ENCODE measurements around the gene METTL2B. TPM values are rescaled to one million over a fixed set of nuclear protein-coding genes. Genes with fewer than 3 reads are reported as not detected.
"Not testable (repeated sequence)": the region's sequence is repeated elsewhere in the genome, so short reads cannot be mapped to it uniquely, and the experiment has no call there.

METTL2B gene
- total RNA-seq, 2 experiments from 2014 or later, result 24.7 to 27.3 TPM

- CTCF ChIA-PET, H3K4me1 Mint-ChIP-seq, DNase-seq: not testable (repeated sequence)
These were observed 38.7 kb downstream of the METTL2B start for GRCh38 chr7:128515232-128515631.

GRCh38 chr7:128517023-128517422 lies 40.5 kb downstream of the METTL2B start:
- CTCF ChIA-PET, result interaction anchor here (0.6 kb wide), 1 partner anchor 419 kb away, joined by 3 read pairs; no protein-coding TSS in a partner anchor
- H3K4me3 Mint-ChIP-seq; POLR2A ChIA-PET; H3K36me3 Mint-ChIP-seq (ENCODE audit: low read depth); H3K27me3 Mint-ChIP-seq; H3K4me1 Mint-ChIP-seq; H3K27ac Mint-ChIP-seq; H3K9me3 Mint-ChIP-seq; DNase-seq: not testable (repeated sequence)

More at GRCh38 chr7:128515232-128515631, 38.7 kb downstream of the METTL2B start:
- H3K36me3 Mint-ChIP-seq (ENCODE audit: low read depth); H3K27ac Mint-ChIP-seq; H3K27me3 Mint-ChIP-seq; H3K4me3 Mint-ChIP-seq; POLR2A ChIA-PET; H3K9me3 Mint-ChIP-seq: not testable (repeated sequence)

GRCh38 chr7:128523226-128523931 lies 46.8 kb downstream of the METTL2B start:
- peak overlapping the region; percentile 26 for H3K27ac Mint-ChIP-seq
- H3K4me1 Mint-ChIP-seq; H3K4me3 Mint-ChIP-seq; POLR2A ChIA-PET; H3K9me3 Mint-ChIP-seq; CTCF ChIA-PET; H3K27me3 Mint-ChIP-seq; H3K36me3 Mint-ChIP-seq (ENCODE audit: low read depth): not testable (repeated sequence)
- DNase-seq, result peak; percentile 47

GRCh38 chr7:128523932-128524524 lies 47.5 kb downstream of the METTL2B start:
- H3K36me3 Mint-ChIP-seq (ENCODE audit: low read depth); H3K27me3 Mint-ChIP-seq; H3K4me1 Mint-ChIP-seq; H3K4me3 Mint-ChIP-seq; H3K9me3 Mint-ChIP-seq; POLR2A ChIA-PET; DNase-seq: not testable (repeated sequence)
- peak overlapping the region; percentile 60 for H3K27ac Mint-ChIP-seq
- CTCF ChIA-PET, result interaction anchor here (0.7 kb wide), 1 partner anchor 51 kb away, joined by 3 read pairs; no protein-coding TSS in a partner anchor

- H3K4me1 Mint-ChIP-seq, result peaks cover 15% of the 10 kb centered on the region
- H3K9me3 Mint-ChIP-seq; POLR2A ChIA-PET; H3K4me3 Mint-ChIP-seq; DNase-seq; H3K27ac Mint-ChIP-seq; H3K27me3 Mint-ChIP-seq; H3K36me3 Mint-ChIP-seq (ENCODE audit: low read depth); CTCF ChIA-PET: not testable (repeated sequence)
These were observed 49.0 kb downstream of the METTL2B start for GRCh38 chr7:128525584-128525983.

GRCh38 chr7:128526062-128526466 lies 49.5 kb downstream of the METTL2B start:
- H3K9me3 Mint-ChIP-seq; POLR2A ChIA-PET; DNase-seq; H3K27ac Mint-ChIP-seq; H3K27me3 Mint-ChIP-seq; H3K36me3 Mint-ChIP-seq (ENCODE audit: low read depth); CTCF ChIA-PET; H3K4me3 Mint-ChIP-seq: not testable (repeated sequence)
- H3K4me1 Mint-ChIP-seq, result peaks cover 15% of the 10 kb centered on the region

- H3K27ac Mint-ChIP-seq, H3K27me3 Mint-ChIP-seq, H3K4me3 Mint-ChIP-seq, H3K9me3 Mint-ChIP-seq, POLR2A ChIA-PET, DNase-seq: not testable (repeated sequence)
- Mint-ChIP-seq H3K4me1 (peaks cover 20% of the 10 kb centered on the region), H3K36me3 (ENCODE audit: low read depth) (peaks cover 13% of the 10 kb centered on the region)
- CTCF ChIA-PET, result interaction anchor here (0.6 to 1.5 kb wide), 3 partner anchors 54 to 888 kb away, joined by 3 read pairs; no protein-coding TSS in a partner anchor
These were observed 52.6 kb downstream of the METTL2B start for GRCh38 chr7:128529191-128529590.

GRCh38 chr7:128530121-128530854 lies 53.7 kb downstream of the METTL2B start:
- CTCF ChIA-PET, POLR2A ChIA-PET, H3K9me3 Mint-ChIP-seq, H3K27me3 Mint-ChIP-seq: not testable (repeated sequence)
- Mint-ChIP-seq H3K27ac (peak overlapping the region; percentile 93), H3K4me3 (peak overlapping the region; percentile 85), H3K36me3 (ENCODE audit: low read depth) (peaks cover 18% of the 10 kb centered on the region), H3K4me1 (peaks cover 26% of the 10 kb centered on the region)
- peak; percentile 43 for DNase-seq

GRCh38 chr7:128530855-128531104 lies 54.2 kb downstream of the METTL2B start:
- peaks cover 23% of the 10 kb centered on the region for H3K36me3 Mint-ChIP-seq (ENCODE audit: low read depth)
- no peaks in the 10 kb centered on the region for H3K9me3 Mint-ChIP-seq
- no peak overlapping the region for H3K4me3 Mint-ChIP-seq
- ChIA-PET POLR2A (no interaction called here), CTCF (no interaction called here)
- no peak for DNase-seq
- no peaks in the 10 kb centered on the region for H3K27me3 Mint-ChIP-seq
- H3K4me1 Mint-ChIP-seq, result peaks cover 31% of the 10 kb centered on the region
- H3K27ac Mint-ChIP-seq, result no peak overlapping the region

- DNase-seq, result peak; percentile 84
- Mint-ChIP-seq H3K4me1 (peaks cover 34% of the 10 kb centered on the region), H3K36me3 (ENCODE audit: low read depth) (peaks cover 26% of the 10 kb centered on the region), H3K4me3 (peak overlapping the region; percentile 59), H3K27ac (peak overlapping the region; percentile 68)
- CTCF ChIA-PET, H3K9me3 Mint-ChIP-seq, H3K27me3 Mint-ChIP-seq, POLR2A ChIA-PET: not testable (repeated sequence)
These were observed 54.8 kb downstream of the METTL2B start for GRCh38 chr7:128531105-128531954.

- Mint-ChIP-seq H3K36me3 (ENCODE audit: low read depth) (peaks cover 28% of the 10 kb centered on the region), H3K4me3 (peak overlapping the region; percentile 88), H3K27ac (peak overlapping the region; percentile 94), H3K4me1 (peaks cover 37% of the 10 kb centered on the region)
- H3K9me3 Mint-ChIP-seq, CTCF ChIA-PET, POLR2A ChIA-PET, H3K27me3 Mint-ChIP-seq: not testable (repeated sequence)
- DNase-seq, result peak; percentile 47
These were observed 55.5 kb downstream of the METTL2B start for GRCh38 chr7:128531955-128532478.

- POLR2A ChIA-PET, result not testable (repeated sequence)
- H3K27ac Mint-ChIP-seq, result peak overlapping the region; percentile 94
These were observed 56.4 kb downstream of the METTL2B start for GRCh38 chr7:128532956-128533355.

GRCh38 chr7:128537410-128537809 lies 60.9 kb downstream of the METTL2B start:
- DNase-seq, result peak; percentile 32
- POLR2A ChIA-PET, H3K27me3 Mint-ChIP-seq, H3K4me3 Mint-ChIP-seq, CTCF ChIA-PET, H3K9me3 Mint-ChIP-seq: not testable (repeated sequence)
- peak overlapping the region; percentile 85 for H3K27ac Mint-ChIP-seq
- peaks cover 38% of the 10 kb centered on the region for H3K36me3 Mint-ChIP-seq (ENCODE audit: low read depth)
- peaks cover 46% of the 10 kb centered on the region for H3K4me1 Mint-ChIP-seq

More at GRCh38 chr7:128532956-128533355, 56.4 kb downstream of the METTL2B start:
- peaks cover 44% of the 10 kb centered on the region for H3K4me1 Mint-ChIP-seq
- H3K4me3 Mint-ChIP-seq, result peak overlapping the region; percentile 88
- H3K36me3 Mint-ChIP-seq (ENCODE audit: low read depth), result peaks cover 29% of the 10 kb centered on the region
- H3K27me3 Mint-ChIP-seq, DNase-seq, CTCF ChIA-PET, H3K9me3 Mint-ChIP-seq: not testable (repeated sequence)

Data from activated CD4-positive, alpha-beta T cell treated with anti-CD3 and anti-CD28 coated beads, Interleukin-2, amount 10 ng/mL, durations not matched to agents 7 days and 5 days (primary cell).